Activated naive CD8-positive, alpha-beta T cell treated with anti-CD3 and anti-CD28 coated beads for 36 hours (primary cell): ENCODE measurements around the gene LINGO1. TPM values are rescaled to one million over a fixed set of nuclear protein-coding genes. Genes with fewer than 3 reads are reported as not detected.
A peak's percentile ranks its signal among the peaks of the same experiment; 100 is the strongest.

ENCODE experiments used
- DNase-seq: peaks from one replicate; pipeline ENCODE4 v3.0.0; 2021
- H3K27ac Mint-ChIP-seq: one replicate; pipeline ENCODE4 v1.8.0; 2022; ENCODE audit warnings: mild to moderate bottlenecking, moderate library complexity, mixed read lengths
- H3K27me3 Mint-ChIP-seq: one replicate; pipeline ENCODE4 v1.8.0; 2022; ENCODE audit warnings: mild to moderate bottlenecking, mixed read lengths
- H3K36me3 Mint-ChIP-seq: one replicate; pipeline ENCODE4 v1.8.0; 2021; ENCODE audit warnings: mild to moderate bottlenecking, mixed read lengths
- H3K4me1 Mint-ChIP-seq: one replicate; pipeline ENCODE4 v1.8.0; 2021; ENCODE audit warnings: mixed read lengths
- H3K4me3 Mint-ChIP-seq: one replicate; pipeline ENCODE4 v1.8.0; 2022; ENCODE audit warnings: mild to moderate bottlenecking, moderate library complexity, mixed read lengths
- H3K9me3 Mint-ChIP-seq: one replicate; pipeline ENCODE4 v1.8.0; 2022; ENCODE audit warnings: mixed read lengths
- total RNA-seq, 2 experiments: library from RNA; stranded (reverse); gene quantifications; one replicate each; pipeline ENCODE4 v1.2.3, GENCODE V29; 2021

The LINGO1 gene, protein sequence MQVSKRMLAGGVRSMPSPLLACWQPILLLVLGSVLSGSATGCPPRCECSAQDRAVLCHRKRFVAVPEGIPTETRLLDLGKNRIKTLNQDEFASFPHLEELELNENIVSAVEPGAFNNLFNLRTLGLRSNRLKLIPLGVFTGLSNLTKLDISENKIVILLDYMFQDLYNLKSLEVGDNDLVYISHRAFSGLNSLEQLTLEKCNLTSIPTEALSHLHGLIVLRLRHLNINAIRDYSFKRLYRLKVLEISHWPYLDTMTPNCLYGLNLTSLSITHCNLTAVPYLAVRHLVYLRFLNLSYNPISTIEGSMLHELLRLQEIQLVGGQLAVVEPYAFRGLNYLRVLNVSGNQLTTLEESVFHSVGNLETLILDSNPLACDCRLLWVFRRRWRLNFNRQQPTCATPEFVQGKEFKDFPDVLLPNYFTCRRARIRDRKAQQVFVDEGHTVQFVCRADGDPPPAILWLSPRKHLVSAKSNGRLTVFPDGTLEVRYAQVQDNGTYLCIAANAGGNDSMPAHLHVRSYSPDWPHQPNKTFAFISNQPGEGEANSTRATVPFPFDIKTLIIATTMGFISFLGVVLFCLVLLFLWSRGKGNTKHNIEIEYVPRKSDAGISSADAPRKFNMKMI
- total RNA-seq: not detected

DNA sequence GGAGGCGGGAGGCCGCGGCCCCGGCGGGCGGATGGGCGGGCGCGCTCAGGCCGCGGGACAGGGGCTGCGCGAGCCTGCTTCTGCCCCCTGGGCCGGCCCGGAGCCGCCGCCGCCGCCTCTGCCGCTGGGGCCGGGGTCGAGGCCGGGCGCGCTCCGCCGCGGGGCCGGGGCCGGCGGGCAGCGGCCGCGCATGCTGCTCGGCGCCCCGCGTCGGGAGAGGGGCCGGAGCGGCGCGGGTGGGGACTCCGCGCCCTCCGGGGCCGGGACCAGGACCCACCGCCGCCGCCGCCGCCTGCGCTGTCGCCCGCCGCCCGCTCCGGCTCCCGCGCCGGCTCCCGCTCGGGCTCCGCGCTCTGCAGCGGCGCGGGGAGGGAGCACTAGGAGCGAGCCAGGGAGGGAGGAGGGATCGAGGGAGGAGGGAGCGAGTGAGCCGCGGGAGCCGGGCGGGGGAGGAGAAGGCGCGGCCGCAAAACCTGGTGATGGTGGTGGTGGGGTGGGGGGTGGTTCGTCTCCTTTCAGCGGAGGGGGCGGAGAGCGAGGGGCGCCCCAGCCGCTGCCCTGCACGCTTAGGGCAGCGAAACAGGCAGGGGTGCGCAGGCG is at the start of gene LINGO1:
TSS of gene LINGO1 (minus strand) at position 379 of the 600 bp plus-strand sequence. CDS start 597 bp downstream, outside the sequence.
- no peaks in the 10 kb centered on the region for H3K36me3 Mint-ChIP-seq
- peak within 1 kb of the TSS; percentile 18 for H3K4me3 Mint-ChIP-seq
- DNase-seq: no peak
- H3K4me1 Mint-ChIP-seq: peaks cover 7% of the 10 kb centered on the region
- H3K27me3 Mint-ChIP-seq: peaks cover 65% of the 10 kb centered on the region
- no peak within 1 kb of the TSS for H3K27ac Mint-ChIP-seq
- H3K9me3 Mint-ChIP-seq: no peaks in the 10 kb centered on the region

DNA sequence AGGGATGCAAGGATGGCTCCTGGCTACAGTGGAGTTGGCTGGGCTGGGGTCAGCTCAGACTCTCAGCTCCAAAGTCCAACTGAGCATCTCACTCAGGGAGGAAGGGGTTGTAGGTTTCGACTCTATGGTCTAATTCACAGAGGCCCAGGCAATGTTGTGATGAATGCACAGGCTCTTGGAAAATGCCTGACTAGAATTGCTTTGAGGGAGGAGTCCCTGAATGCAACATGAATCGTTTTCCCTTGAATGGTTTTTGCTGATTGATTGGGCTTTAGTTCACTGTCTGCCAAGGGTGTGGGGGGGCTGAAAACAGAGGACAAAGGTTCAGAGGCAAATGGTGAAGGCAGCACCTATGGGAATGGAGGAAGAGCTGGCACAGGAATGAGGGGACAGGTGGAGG is 48.6 kb upstream of the LINGO1 start:
- no peak for DNase-seq
- Mint-ChIP-seq H3K27me3 (peaks cover 22% of the 10 kb centered on the region), H3K36me3 (no peaks in the 10 kb centered on the region), H3K4me1 (no peaks in the 10 kb centered on the region), H3K27ac (no peak overlapping the region), H3K4me3 (no peak overlapping the region), H3K9me3 (no peaks in the 10 kb centered on the region)

DNA sequence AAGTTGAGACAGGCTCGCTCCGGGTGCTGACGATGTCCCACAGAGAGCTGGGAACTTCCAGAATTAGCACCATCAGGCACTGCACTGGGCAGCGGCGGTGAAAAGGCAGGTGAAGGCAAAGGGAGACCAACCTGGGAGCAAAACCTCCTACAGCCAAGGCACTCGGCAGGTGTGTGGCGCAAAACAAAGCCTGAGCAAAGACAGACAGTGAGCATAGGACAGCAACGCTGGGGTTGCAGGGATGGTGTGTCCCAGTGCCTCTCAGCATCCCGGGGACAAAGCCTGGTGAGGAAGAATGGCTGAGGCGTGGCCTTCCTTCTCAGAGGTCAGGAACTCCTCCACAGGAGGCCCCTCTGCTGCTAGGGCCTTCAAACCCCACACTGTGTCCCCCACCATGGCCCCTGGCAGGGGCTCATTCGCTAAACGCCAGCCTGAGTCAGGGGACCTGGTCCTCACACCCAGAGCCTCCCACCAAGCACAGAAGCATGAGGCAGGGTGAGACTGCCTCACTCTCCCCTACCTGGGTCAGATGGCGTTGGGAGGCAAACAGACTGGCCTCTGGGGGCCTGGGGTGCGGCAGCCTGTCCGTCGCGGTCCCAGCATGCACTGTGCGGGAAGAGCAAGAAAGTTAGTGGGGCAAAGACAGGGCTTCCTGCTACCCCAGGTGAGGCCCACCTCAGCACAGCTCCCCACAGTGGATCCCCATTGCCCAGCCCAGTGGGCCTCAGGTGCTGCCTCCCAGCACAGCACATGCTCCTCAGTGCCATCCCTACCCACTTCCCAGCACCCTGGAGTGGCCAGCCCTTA is 44.1 kb upstream of the LINGO1 start:
- Mint-ChIP-seq H3K36me3 (no peaks in the 10 kb centered on the region), H3K9me3 (no peaks in the 10 kb centered on the region), H3K27ac (no peak overlapping the region), H3K27me3 (peaks cover 10% of the 10 kb centered on the region), H3K4me1 (no peaks in the 10 kb centered on the region), H3K4me3 (no peak overlapping the region)
- no peak for DNase-seq

DNA sequence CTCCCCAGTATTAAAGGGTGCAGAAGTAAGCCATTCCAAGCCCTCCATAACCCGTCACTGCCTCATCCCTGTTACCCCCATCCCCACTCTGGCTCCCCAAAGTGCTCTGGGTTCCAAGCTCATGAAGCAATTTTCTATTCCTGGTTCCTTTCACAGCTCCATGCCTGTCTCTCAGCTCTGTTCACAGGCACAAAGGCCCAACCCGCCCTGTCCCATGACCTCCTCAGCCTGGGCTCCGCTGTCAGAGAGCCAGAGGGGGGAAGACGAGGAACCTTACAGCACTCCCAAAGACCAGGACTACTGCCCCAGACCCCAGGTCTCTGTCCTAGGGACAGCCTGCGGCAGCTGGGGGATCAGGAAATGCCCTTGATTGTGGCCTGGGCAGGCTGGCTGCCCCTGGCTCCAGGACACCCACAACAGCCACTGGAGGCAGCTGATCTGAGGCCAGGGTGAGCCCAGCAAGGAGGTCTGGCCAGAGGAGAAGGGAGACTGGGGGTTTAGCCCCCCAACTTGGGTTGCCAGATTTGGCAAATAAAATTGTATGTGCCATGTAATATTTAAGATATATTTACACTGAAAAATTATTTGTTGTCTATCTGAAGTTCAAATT is 43.2 kb upstream of the LINGO1 start:
- H3K9me3 Mint-ChIP-seq: no peaks in the 10 kb centered on the region
- no peak overlapping the region for H3K4me3 Mint-ChIP-seq
- H3K27ac Mint-ChIP-seq: no peak overlapping the region
- H3K27me3 Mint-ChIP-seq: peaks cover 4% of the 10 kb centered on the region
- H3K36me3 Mint-ChIP-seq: no peaks in the 10 kb centered on the region
- no peak for DNase-seq
- no peaks in the 10 kb centered on the region for H3K4me1 Mint-ChIP-seq

DNA sequence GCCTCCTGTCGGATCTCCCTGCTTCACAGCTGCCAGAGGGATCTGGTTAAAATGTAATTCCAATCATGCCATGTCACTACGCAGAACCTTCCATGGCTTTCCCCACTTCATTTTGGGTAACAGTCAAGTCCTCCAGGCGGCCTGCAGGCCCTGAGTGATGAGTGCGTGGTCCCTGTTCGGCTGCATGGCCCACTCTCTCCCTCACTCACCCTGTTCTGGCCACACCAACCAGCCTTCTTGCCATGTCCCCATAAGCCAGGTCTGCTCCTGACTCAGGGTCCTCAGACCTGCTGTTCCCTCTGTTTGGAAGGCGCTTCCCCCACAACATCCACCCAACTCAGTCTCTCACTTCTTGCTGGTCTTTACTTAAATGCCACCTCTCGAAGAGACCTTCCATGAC is 41.6 kb upstream of the LINGO1 start:
- no peak for DNase-seq
- Mint-ChIP-seq H3K27me3 (peaks cover 3% of the 10 kb centered on the region), H3K36me3 (no peaks in the 10 kb centered on the region), H3K4me1 (no peaks in the 10 kb centered on the region), H3K4me3 (no peak overlapping the region), H3K9me3 (no peaks in the 10 kb centered on the region), H3K27ac (no peak overlapping the region)

DNA sequence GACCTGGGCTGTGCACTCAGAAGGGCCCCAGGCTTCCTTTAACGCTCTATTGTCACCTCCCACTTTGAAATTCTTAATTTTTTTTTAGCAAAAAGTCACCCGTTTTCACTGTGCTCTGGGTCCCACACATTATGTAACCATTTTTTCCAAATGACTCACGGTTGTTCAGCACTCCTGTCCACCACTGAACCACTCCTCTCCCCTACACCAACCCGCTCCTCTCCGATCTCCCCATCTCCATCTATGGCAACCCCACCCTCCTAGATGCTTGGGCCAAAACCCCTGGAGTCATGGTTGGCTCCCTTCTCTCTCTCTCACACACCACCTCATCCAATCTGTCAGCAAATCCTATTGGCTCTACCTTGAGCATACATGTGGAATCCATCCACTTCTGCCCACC is 41.2 kb upstream of the LINGO1 start:
- H3K4me3 Mint-ChIP-seq: no peak overlapping the region
- H3K9me3 Mint-ChIP-seq: no peaks in the 10 kb centered on the region
- H3K4me1 Mint-ChIP-seq: no peaks in the 10 kb centered on the region
- no peaks in the 10 kb centered on the region for H3K27me3 Mint-ChIP-seq
- DNase-seq: no peak
- no peak overlapping the region for H3K27ac Mint-ChIP-seq
- no peaks in the 10 kb centered on the region for H3K36me3 Mint-ChIP-seq

DNA sequence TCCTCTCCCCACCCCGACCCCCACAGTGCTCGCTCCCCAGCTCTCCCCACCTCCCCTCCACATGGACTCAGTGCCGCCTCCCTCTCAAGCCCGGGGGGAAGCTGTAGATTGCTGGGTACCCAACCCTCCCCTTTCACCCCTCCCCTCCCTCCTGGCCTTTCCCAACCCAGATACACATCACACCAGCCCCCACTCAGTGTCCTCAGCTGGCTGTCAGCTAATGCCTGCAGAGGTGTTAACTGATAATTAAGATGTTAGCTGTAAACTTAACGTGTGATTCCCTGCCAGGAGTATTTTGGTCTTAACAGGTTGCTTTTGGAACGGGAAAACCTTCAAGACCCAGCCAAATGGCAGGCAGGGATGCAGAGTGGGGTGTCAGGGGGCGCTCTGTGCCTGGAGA is 39.4 kb upstream of the LINGO1 start:
- Mint-ChIP-seq H3K27me3 (no peaks in the 10 kb centered on the region), H3K27ac (no peak overlapping the region), H3K4me3 (no peak overlapping the region), H3K36me3 (no peaks in the 10 kb centered on the region), H3K4me1 (no peaks in the 10 kb centered on the region), H3K9me3 (no peaks in the 10 kb centered on the region)
- no peak for DNase-seq

DNA sequence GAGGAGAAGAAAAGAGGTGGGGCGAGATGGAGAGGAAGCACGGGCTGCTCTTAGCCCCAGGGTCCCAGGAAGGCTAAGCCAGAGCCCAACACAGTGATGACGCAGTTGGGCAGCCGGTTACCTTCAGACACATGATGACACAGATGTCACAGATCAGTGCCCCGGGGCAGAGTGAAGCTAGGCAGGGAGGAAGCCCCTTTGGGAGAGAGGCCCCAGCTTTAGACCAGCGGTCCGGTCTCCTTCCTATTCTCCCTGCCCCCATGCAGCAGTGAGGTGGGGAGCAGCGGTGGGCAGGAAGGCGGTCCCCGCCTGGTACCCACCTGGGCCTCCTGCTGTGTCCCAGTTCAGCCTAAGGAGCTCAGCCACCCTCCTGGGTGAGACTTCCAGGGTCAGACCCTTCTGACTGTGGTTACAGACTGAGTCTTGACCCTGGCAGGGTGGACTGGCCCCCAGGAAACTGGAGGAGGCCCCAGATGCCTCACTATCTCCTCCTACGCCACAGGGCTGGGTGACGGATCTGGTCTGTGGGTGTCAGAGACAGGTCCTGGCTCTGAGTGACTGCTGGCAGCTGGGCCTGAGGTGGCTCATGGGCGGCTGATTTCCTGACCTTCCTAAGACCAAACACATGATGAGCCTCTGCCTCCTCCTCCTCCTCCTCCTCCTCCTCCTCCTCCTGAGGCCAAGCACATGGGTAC is 38.8 kb upstream of the LINGO1 start:
- DNase-seq: no peak
- Mint-ChIP-seq H3K9me3 (no peaks in the 10 kb centered on the region), H3K4me3 (no peak overlapping the region), H3K4me1 (no peaks in the 10 kb centered on the region), H3K36me3 (no peaks in the 10 kb centered on the region), H3K27ac (no peak overlapping the region), H3K27me3 (no peaks in the 10 kb centered on the region)

DNA sequence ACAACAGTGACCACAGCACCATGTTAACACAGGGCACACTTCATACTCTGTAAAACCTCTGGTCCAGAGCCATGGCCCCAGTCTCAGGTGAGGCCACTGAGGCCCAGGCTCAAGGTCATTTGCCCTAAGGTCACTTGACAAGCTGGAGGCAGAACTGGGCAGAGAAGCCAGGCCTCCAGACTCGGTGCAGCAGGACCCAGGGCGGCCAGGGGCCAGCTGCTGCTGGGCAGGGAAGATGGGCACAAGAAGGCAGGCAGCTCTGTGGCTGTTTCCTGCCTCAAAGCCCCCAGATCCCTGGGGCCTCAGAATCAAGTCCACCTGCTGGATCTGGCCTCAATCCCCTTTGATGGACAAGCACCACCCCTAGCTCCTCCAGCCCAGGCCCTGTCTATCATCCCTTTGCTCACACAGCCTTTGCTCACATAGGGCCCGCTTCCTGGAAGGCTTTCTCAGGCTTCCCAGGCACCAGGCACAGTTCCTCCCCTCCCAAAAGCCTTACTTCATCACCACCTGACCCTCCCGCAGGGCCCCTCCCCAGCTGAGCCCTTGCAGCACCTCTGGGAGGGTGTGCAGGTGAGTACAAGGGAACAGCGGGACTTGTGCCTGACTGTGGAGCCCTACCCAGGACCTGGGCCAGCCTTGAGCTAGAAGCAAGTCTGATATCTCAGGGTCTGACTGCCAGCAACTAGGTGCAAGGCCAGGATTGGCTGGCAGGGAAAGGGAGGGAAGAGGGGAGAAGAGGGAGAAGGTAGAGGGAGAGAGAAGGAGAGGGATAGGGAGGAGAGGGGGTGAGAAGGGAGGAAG is 38.0 kb upstream of the LINGO1 start:
- no peak for DNase-seq
- H3K4me3 Mint-ChIP-seq: no peak overlapping the region
- no peak overlapping the region for H3K27ac Mint-ChIP-seq
- no peaks in the 10 kb centered on the region for H3K9me3 Mint-ChIP-seq
- H3K4me1 Mint-ChIP-seq: no peaks in the 10 kb centered on the region
- H3K27me3 Mint-ChIP-seq: no peaks in the 10 kb centered on the region
- no peaks in the 10 kb centered on the region for H3K36me3 Mint-ChIP-seq

DNA sequence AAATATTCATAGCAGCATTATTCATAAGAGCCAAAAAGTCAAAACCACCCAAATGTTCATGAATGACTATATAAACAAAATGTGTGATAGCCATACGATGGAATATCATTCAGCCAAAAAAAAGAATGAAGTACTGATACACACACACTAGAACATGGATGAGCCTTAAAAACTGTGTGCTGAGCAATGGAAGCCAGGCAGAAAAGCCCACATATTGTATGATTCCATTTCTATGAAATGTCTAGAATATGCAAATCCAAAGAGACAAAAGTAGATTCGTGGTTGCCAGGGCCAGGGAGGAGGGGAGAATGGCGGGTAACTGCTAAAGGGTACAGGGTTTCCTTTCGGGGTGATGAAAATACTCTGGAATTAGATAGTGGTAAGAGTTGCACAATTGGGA is 37.2 kb upstream of the LINGO1 start:
- no peak overlapping the region for H3K27ac Mint-ChIP-seq
- DNase-seq: no peak
- H3K4me3 Mint-ChIP-seq: no peak overlapping the region
- H3K27me3 Mint-ChIP-seq: no peaks in the 10 kb centered on the region
- no peaks in the 10 kb centered on the region for H3K4me1 Mint-ChIP-seq
- no peaks in the 10 kb centered on the region for H3K36me3 Mint-ChIP-seq
- no peaks in the 10 kb centered on the region for H3K9me3 Mint-ChIP-seq

DNA sequence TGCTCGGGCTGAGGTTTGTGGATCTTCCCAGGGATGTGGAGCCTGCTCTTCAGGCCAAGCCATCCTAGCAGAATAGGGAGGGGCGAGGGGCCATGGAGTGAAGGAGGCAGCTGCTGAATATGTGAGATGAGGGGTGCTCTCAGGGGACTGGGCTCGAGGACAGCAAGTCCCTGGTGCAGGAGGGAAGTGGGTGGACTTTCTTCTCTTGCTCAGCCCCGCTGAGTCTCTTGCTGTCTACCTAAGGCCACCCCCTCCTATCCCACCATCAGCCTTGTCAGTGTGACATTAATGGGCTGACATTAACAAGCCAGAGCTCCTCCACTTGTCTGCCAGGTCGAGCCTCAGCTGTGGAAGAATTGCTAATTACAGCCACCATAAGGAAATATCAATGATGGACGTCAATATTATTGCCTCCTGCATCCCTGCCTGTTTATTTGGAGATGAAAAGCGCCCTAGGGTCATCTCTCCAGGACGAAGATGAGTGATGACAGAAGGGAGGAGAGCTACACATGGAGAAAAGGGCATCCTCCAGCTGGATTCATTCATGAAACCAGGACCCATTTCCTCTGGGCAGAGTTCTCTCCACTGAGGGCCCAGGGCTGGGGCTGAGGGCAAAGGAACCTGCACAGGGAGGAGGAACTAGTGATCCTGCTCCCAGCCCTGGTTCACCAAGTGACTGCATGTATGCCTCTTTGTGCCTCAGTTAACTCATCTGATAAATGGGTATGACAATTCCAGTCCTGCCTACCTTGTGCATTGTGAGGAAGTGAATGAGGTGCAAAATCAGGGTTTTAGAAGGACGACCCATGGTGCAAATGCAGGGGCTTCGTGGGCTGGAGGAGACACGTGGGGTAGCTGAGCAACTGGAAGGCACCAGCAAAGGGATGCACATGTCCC is 34.9 kb upstream of the LINGO1 start:
- Mint-ChIP-seq H3K27ac (no peak overlapping the region), H3K9me3 (no peaks in the 10 kb centered on the region), H3K36me3 (no peaks in the 10 kb centered on the region), H3K27me3 (no peaks in the 10 kb centered on the region), H3K4me3 (no peak overlapping the region), H3K4me1 (no peaks in the 10 kb centered on the region)
- no peak for DNase-seq

DNA sequence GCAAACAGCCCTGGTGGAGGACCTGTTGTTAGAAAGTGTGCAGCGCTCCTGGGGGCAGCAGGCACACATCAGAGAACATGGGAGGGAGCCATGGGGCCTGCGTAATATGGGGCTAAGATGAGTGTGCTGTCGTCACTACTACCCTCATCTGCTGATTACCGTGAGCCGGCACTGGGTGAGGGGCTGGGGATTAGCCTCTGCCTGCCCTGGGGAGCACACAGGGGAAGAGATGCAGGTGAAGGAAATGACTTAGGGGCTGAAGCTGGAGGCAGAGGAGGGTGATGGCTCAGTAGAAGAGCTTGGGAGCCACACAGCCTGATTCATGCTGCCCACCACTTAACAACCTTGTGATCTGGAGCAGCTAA is 33.6 kb upstream of the LINGO1 start:
- H3K27ac Mint-ChIP-seq: no peak overlapping the region
- no peaks in the 10 kb centered on the region for H3K4me1 Mint-ChIP-seq
- H3K4me3 Mint-ChIP-seq: no peak overlapping the region
- no peaks in the 10 kb centered on the region for H3K36me3 Mint-ChIP-seq
- no peaks in the 10 kb centered on the region for H3K9me3 Mint-ChIP-seq
- no peak for DNase-seq
- no peaks in the 10 kb centered on the region for H3K27me3 Mint-ChIP-seq
